ENCODE results near the gene HMCN2.
"Not testable (repeated sequence)": the region's sequence is repeated elsewhere in the genome, so short reads cannot be mapped to it uniquely, and the experiment has no call there.

Gene HMCN2

GRCh38 chr9:130430734-130431535 is 165.4 kb downstream of the HMCN2 start:
- DNase-seq (ENCODE audit: low read depth in 1 of 2, low spot score in 1 of 2) = no peak

DNA sequence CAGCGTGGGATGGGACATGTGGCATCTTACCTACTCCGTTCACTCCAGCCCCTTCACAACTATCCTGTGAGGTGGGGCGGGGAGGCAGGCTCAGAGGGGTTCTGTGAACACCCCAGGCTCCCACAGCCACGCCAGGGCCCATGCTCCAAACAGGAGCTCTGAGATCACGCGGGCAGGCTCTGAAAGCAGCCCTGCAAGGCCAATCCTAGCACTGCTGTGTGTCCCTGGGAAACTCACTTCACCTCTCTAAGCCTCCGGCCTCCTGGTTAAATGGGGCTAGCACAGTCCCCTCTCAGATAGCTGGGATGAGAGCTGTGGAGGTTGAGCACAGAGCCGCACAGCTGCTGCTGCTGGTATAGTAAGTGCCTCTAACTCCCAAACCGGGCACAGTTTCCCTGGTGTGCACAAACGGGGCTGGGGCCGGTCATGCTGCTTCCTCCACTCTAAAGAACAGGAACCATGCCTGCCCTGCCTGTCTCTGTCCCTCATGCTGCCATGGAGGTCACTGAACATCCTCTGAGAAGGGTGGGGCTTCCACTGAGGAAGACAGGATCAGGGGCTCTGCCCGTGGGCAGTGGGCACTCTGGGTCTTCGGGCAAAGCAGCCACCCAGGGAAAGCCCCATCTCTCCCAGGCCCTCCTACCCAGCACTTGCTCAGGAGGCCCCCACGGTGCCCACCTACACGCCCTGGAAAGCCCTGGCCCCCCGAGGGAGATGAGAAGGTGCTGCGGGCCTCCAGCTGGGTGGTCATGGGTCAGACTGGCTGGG is 166.2 kb downstream of the HMCN2 start:
- DNase-seq (ENCODE audit: low read depth in 1 of 2, low spot score in 1 of 2) = no peak

DNA sequence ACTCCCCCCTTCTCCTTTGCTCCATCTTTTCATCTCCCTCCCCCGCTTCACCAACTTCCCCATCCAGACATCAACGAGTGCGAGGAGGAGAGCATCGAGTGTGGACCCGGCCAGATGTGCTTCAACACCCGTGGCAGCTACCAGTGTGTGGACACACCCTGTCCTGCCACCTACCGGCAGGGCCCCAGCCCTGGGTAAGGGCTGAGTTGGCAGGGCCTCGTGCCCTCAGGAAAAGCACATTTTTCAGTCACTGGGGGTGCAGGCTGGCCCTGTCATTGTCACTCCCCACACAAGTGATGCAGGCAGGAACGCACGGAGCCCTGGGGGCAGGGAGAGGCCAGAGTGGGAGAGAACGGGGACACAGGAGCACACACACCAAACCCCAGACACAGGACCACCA is 166.8 kb downstream of the HMCN2 start:
- DNase-seq (ENCODE audit: low read depth in 1 of 2, low spot score in 1 of 2) = no peak

- DNase-seq (ENCODE audit: low read depth in 1 of 2, low spot score in 1 of 2) = no peak
Observed at GRCh38 chr9:130432796-130433167, 167.2 kb downstream of the HMCN2 start.

DNA sequence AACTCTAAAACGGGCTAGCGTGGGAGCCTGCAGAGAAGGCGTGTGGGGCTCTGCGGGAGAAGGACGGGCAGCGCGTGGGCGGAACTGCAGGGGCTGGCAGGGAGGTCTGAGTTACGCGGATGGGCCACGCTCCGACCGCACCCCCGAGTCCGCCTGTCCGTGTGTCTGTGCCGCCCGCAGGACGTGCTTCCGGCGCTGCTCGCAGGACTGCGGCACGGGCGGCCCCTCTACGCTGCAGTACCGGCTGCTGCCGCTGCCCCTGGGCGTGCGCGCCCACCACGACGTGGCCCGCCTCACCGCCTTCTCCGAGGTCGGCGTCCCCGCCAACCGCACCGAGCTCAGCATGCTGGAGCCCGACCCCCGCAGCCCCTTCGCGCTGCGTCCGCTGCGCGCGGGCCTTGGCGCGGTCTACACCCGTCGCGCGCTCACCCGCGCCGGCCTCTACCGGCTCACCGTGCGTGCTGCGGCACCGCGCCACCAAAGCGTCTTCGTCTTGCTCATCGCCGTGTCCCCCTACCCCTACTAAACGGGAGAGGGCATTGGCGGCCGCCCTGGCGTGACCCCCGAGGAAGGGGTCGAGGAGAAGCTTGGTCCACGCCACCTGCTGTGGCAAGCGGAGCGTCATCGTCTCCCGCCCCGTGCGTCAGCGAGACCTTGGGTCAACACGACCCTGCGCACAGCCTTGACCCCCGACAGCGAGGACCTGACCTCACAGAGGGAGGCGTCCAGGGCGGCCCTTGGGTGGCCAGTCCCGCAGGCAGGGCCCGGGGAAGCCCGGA is 167.8 kb downstream of the HMCN2 start:
- DNase-seq (ENCODE audit: low read depth in 1 of 2, low spot score in 1 of 2) = peak in 1 of 2 donors; percentile 28

DNA sequence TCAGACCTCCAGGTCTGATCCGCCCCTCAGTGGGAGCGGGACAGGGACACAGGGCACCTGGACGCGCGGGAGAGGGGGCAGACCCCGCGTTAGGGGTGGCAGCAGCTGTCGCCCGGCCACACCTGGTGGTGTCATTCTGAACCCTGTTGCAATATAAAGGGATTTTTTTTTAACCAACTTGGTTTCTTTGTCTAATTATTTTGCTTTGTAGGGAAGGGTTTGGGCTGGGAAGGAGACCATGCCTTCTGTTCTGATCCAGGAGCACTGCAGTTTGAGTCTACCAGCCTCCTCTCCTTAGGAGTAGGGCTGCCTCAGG is 168.3 kb downstream of the HMCN2 start:
- no peak for DNase-seq (ENCODE audit: low read depth in 1 of 2, low spot score in 1 of 2)

GRCh38 chr9:130434656-130435055 is 169.1 kb downstream of the HMCN2 start:
- DNase-seq (ENCODE audit: low read depth in 1 of 2, low spot score in 1 of 2) = not testable (repeated sequence)

DNA sequence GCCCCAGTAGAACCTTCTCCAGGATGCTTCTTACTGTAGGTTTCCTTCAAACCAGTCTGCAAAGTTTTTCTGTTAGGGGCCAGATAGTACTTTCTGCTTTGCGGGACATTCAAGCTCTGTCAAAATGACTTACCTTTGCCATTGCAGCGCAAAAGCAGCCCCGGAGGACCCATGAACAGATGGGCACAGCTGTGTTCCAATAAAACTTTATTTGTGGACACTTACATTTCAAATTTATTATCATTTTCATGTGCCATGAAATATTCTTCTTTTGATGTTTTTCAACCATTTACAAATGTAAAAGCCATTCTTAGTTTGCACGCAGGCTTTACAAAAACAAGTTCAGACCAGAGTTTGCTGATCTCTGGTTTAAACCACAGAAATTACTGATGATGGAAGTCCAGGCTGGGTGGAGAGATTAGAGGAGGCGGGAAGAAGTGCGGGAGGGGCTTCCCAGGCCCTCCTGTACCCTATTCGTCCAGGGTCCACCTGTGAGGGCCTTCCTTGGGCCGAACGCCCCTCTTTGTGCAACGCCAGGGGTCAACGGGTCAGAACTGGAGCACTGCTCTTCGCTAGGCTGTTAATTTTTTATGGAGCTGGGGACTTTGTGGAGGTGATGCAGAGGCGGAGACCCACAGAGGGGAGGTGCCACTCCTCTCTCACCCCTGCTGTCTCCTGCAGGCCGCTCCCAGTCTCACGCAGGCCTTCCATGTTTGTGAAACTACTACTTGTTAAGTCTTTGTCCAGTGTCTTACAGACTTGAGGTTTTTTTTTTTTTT is 171.6 kb downstream of the HMCN2 start:
- DNase-seq (ENCODE audit: low read depth in 1 of 2, low spot score in 1 of 2) = no peak

DNA sequence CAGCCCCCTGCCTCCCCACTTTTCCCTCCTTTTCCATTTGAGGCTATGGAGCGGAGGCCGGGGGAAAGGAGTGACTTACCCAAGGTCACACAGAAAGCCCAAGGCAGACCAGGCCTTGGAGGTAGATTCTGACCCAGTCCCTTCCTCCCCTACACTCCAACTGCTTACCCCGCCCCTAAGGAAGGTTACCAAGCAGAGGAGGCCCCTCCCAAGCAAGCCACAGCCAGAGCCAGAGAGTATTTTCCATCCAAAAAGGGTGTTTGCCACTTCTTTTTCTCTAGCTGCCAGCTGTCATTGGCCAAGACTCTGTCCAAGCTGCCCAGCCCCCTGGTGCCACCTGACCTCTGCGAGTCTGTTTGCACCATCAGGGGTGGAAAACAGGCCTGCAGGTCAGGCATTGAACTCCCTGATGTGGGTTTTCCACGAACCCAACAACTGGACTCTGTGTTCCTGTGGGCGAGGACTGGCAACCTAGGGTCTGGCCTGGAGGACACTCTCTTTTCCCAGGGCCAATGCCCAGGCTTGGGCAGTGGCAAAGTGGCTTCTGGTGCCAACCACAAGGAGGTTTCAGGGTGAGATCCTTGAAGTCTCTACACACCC is 172.9 kb downstream of the HMCN2 start:
- DNase-seq (ENCODE audit: low read depth in 1 of 2, low spot score in 1 of 2) = no peak

GRCh38 chr9:130441031-130441430 is 175.5 kb downstream of the HMCN2 start:
- DNase-seq (ENCODE audit: low read depth in 1 of 2, low spot score in 1 of 2) = no peak

DNA sequence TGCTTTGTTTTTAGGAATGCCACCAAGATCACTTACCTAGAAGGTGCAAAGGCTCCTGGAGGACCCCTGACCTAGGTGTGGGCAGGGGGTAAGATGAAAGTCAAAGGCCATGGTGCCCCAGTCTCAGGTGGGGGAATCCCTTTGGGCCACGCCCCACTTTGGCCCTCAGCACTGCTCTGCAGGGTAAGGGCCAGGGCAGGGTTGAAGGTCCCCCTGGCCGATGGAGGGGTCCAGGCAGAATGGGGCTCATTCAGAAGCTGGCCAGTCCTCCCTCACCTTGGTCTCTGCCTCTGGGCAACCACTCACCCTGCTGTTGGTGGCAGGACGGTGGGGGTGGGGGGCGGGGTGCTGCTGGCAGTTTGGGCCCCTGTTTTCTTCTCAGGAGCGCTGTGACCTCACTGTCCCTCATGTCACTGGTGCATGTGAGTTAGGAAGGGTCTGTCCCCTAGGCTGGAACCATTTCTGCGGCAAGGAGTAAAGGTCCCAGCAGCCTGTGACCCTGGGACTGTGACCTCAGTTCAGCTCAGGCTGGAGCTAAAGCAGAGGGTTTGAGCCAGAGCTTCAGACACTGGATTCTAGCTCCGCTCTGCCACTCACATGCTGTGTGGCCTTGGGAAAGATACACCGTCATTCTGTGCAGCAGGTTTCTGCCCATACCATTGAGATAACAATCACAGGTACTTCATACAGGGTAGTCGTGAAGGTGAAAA is 177.3 kb downstream of the HMCN2 start:
- DNase-seq (ENCODE audit: low read depth in 1 of 2, low spot score in 1 of 2) = no peak

DNA sequence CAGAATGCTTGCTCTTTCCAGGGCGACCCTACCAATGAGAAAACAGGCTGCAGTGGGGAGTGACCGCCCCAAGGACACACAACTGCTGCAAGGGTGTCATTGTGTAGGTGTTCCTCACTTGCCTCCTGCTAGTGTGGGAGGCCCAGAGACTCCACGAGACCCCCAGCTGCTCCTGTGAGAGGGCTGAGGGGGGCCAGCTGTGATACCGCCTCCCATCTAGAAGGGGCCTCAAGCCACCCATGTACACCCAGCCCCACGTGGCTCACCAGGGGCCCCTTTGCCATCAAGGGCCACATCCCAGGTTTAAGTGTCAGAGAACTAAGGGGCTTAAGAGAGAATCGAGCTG is 177.9 kb downstream of the HMCN2 start:
- DNase-seq (ENCODE audit: low read depth in 1 of 2, low spot score in 1 of 2) = no peak

GRCh38 chr9:130443840-130444492 is 178.4 kb downstream of the HMCN2 start:
- no peak for DNase-seq (ENCODE audit: low read depth in 1 of 2, low spot score in 1 of 2)

DNA sequence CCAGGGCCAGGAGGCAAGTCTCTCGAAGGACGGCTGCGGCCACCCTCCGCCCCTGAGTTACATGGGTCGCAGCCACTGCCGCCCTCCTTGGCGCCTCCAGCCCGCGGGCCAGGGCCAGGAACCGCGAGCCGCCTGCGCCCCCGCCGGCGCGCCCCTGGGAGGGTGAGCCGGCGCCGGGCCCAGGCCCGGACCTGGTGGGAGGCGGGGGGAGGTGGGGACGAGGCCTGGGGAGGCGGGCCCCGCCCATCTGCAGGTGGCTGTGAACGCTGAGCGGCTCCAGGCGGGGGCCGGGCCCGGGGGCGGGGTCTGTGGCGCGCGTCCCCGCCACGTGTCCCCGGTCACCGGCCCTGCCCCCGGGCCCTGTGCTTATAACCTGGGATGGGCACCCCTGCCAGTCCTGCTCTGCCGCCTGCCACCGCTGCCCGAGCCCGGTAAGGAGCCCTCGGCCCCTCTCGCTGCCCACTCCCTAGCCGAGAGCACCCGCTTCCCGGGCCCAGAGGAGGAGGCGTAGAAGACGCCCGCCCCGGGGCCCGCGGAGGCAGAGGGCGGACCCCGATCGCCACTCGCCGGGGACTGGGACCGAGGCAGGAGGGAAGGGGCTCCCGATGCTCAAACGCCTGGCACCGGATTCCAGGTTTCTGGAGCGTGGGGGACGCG is 179.1 kb downstream of the HMCN2 start, which contains the start of gene ASS1:
TSS of gene ASS1 (plus strand) at position 397 of the 657 bp plus-strand sequence. CDS start 7,268 bp downstream, outside the sequence.
- peak; percentile 17 to 47 for DNase-seq (ENCODE audit: low read depth in 1 of 2, low spot score in 1 of 2)

DNA sequence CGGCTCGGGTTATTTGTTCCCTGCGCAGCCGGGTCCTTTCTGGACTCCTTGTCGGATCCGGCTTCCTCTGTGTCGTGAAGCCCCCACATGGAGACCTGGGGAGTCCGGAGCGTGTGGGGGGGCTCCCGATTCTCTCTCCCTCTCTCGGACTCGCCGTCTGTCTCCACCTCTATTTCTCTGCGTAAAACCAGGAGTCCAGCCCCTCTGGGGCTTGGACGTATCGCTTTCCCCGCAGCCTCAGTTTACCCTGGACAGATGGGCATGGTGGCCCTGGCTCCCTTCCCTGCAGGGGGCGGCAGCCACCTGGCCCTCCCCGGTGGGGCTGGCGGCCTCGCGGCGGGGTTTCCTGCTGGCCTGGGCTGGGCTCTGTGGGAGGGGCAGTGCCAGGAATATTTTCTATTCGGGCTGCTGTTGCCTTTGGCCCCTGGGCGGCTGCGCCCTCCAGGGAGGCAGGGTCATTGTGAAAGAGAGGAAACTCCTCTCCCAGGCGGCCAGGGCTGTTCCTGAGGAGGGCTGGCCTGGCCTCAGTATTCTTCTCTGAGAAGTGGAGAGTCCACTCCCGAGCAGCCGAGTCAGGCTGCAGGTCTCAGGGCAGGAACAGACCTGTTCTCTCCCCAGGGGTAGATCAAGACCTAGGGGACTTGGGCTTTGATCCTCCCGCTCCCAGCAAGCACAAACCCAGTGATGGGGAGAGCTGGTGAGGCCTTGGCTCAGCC is 179.9 kb downstream of the HMCN2 start:
- DNase-seq (ENCODE audit: low read depth in 1 of 2, low spot score in 1 of 2) = no peak

- DNase-seq (ENCODE audit: low read depth in 1 of 2, low spot score in 1 of 2) = no peak
Observed at GRCh38 chr9:130446101-130446861, 180.7 kb downstream of the HMCN2 start.

DNA sequence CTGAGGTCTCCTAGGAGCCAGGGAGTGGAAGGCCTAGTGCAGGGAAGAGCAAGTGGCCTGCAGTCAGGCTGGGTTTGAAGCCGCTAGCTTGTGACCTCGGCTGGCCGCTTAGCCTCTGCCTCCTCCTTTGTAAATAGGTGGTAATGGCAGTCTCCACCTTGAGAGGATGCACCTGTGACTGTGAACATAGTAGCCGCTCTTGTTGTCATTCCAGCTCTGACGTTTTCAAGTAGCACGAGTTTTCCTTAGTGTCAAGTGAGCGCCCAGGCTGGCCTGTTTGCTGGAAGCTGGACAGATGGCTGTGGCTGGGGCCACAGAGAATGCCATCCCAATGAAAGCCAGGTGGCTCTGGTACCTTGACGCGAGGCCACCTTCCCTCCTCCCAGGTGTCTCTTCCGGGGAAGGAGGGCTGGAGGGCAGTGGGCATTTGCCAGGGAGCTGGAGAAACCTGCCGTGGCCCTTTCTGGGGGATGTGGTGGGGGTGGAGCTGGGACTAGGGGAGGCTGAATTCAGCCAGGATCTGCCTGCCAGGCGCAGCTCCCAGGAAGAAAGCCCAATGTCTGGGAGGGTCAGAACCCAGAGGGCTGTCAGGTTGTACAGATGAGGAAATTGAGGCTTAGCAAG is 181.7 kb downstream of the HMCN2 start:
- no peak for DNase-seq (ENCODE audit: low read depth in 1 of 2, low spot score in 1 of 2)

All from stimulated activated CD4-positive, alpha-beta T cell treated with anti-CD3 and anti-CD28 coated beads, Interleukin-15, amount 100 ng/mL, for 1 hour (primary cell).